ENCODE data around the gene CLSTN3. TPM values are rescaled to one million over a fixed set of nuclear protein-coding genes. Genes with fewer than 3 reads are reported as not detected.

CLSTN3 gene
- total and polyA plus RNA-seq, 2 of the 8 experiments (the other 6 are each of a cell fraction or from before 2014, with no cell fraction given) = 20.4 to 26.3 TPM

- TF ChIP-seq TAF1 (IDR thresholded peaks at IDR 0.05; ENCODE audit: low read depth, low read length) (0 out of 2 replicates have a peak, but pooled peaks have one; percentile 24), ZNF274 (IDR thresholded peaks at IDR 0.05; ENCODE audit: borderline replicate concordance, extremely low read depth, low read length) (no peak), SP1 (IDR thresholded peaks at IDR 0.05; ENCODE audit: low read depth, low read length) (peak; percentile 78), POLR2A (IDR thresholded peaks at IDR 0.05; ENCODE audit: control extremely low read depth in 1 of 2, low read depth in 2 of 2, low read length in 2 of 2) (peak in 1 of 2 experiments; percentile 49; a peak in 1 of 3 replicates), KDM4A (IDR thresholded peaks at IDR 0.05; ENCODE audit: low read depth, low read length, severe bottlenecking) (peak; percentile 29), CHD1 (IDR thresholded peaks at IDR 0.05; ENCODE audit: low read depth, low read length) (no peak), E2F6 (IDR thresholded peaks at IDR 0.05) (peak; percentile 81), ASH2L (IDR thresholded peaks at IDR 0.05; ENCODE audit: low read length) (peak; percentile 80), TAF7 (optimal IDR thresholded peaks at IDR 0.05; ENCODE audit: borderline replicate concordance, low read depth, low read length) (peak; percentile 29), NANOG (IDR thresholded peaks at IDR 0.05; ENCODE audit: insufficient read depth, low read depth, low read length, poor library complexity, severe bottlenecking) (no peak), TCF12 (IDR thresholded peaks at IDR 0.05; ENCODE audit: low read depth, low read length) (0 out of 2 replicates have a peak, but pooled peaks have one; percentile 46), RFX5 (IDR thresholded peaks at IDR 0.05; ENCODE audit: borderline replicate concordance, low read depth, low read length) (no peak)
Measured at GRCh38 chr12:7189398-7190267, 59.5 kb downstream of the CLSTN3 start, which contains the start of gene PEX5 (continued).
